Activated CD4-positive, alpha-beta T cell treated with anti-CD3 and anti-CD28 coated beads for 36 hours (primary cell): ENCODE measurements around the gene RPH3AL. TPM values are rescaled to one million over a fixed set of nuclear protein-coding genes. Genes with fewer than 3 reads are reported as not detected.

Experiments
- ATAC-seq: fragments of 200-7000 bp; cut with Tn5 transposase; one replicate; pipeline ENCODE4 v1.10.0; 2021; ENCODE audit warnings: mild to moderate bottlenecking, moderate library complexity
- CTCF ChIA-PET: fragments of 350-600 bp; sonication (Branson Sonifier 250); formaldehyde crosslinking; loops from one replicate; lab custom pipeline; 2021; ENCODE audit warnings: antibody characterized with exemption; lab: Charles Lee
- POLR2A ChIA-PET: fragments of 350-600 bp; sonication (Branson Sonifier 250); formaldehyde crosslinking; loops from one replicate; lab custom pipeline; 2021; ENCODE audit warnings: antibody characterized with exemption, inconsistent platforms; lab: Charles Lee
- DNase-seq: peaks from one replicate; pipeline ENCODE4 v3.0.0-alpha.2; 2020
- H3K27ac Mint-ChIP-seq: one replicate; pipeline ENCODE4 v1.8.0; 2021; ENCODE audit warnings: mixed read lengths
- H3K27me3 Mint-ChIP-seq: one replicate; pipeline ENCODE4 v1.8.0; 2021; ENCODE audit warnings: mixed read lengths
- H3K36me3 Mint-ChIP-seq: one replicate; pipeline ENCODE4 v1.8.0; 2021; ENCODE audit warnings: low read depth, mixed read lengths
- H3K4me1 Mint-ChIP-seq: one replicate; pipeline ENCODE4 v1.8.0; 2021; ENCODE audit warnings: mixed read lengths
- H3K4me3 Mint-ChIP-seq: one replicate; pipeline ENCODE4 v1.8.0; 2021; ENCODE audit warnings: mild to moderate bottlenecking, moderate library complexity, mixed read lengths
- H3K9me3 Mint-ChIP-seq: one replicate; pipeline ENCODE4 v1.8.0; 2021; ENCODE audit warnings: low read depth, mixed read lengths
- intact Hi-C, 2 experiments: fragments of 100-400 bp; cut with DNase I in 1 of 2; cut with micrococcal nuclease in 1 of 2; formaldehyde crosslinking; loops; one replicate each; pipeline versions ENCODE4 v1.14.2 to v1.15.1; 2022 to 2024; cut with DNase I, micrococcal nuclease
- total RNA-seq, 2 experiments: library from RNA; stranded (reverse); gene quantifications; one replicate each; pipeline ENCODE4 v1.2.3, GENCODE V29; 2021

RPH3AL gene
- total RNA-seq, 2 experiments from 2014 or later: 1.4 to 2.0 TPM

DNA sequence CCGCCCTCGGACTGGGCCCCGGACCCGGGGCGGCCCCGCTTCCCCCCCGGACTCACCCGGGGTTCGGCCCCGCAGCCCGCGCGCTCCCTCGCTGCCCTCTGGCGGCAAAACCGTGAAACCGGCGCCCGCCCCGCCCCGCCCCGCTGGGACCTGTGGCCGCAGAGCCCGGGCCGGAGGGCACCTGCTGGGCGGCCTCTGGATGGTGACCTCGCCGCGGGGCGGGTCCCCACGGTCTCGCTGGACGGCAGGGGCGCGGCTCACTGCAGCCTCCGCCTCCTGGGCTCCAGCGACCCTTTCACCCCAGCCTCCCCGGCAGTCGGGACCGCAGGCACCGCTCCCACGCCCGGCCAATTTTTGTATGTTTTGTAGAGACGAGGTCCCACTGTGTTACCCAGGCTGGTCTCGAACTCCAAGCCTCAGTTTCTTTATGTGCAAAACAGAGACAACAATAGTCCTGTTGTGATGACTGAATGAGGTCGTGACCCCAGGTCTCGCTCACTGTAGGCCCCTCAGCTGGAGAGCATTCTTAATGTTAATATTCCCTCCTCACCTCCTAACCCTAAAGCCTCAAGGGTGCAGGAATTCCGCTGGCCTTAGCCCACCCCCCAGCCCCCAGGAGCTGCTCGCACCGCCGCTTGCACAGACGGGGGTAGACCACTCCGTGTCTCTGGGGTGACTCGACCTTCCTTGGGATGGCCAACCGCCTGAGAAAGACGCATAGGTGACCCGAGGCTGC lies 33.7 kb upstream of the RPH3AL start:
- CTCF ChIA-PET: interaction anchor here (0.6 to 0.9 kb wide), 2 partner anchors 314 to 316 kb away, joined by 4 read pairs; no protein-coding TSS in a partner anchor
- ATAC-seq (peak; percentile 63), DNase-seq (peak; percentile 82)
- Mint-ChIP-seq H3K36me3 (no peaks in the 10 kb centered on the region), H3K4me3 (peak overlapping the region; percentile 70), H3K27me3 (peaks cover 15% of the 10 kb centered on the region), H3K4me1 (peaks cover 7% of the 10 kb centered on the region), H3K9me3 (no peaks in the 10 kb centered on the region), H3K27ac (no peak overlapping the region)
- POLR2A ChIA-PET: interaction anchor here (0.6 kb wide), 1 partner anchor 593 kb away, joined by 3 read pairs; the partner anchor contains the start of gene NXN
- intact Hi-C loops: loop anchor here in 1 of 2 experiments (1.0 to 10.0 kb wide), 3 partner anchors 23 to 318 kb away; no protein-coding TSS in a partner anchor

DNA sequence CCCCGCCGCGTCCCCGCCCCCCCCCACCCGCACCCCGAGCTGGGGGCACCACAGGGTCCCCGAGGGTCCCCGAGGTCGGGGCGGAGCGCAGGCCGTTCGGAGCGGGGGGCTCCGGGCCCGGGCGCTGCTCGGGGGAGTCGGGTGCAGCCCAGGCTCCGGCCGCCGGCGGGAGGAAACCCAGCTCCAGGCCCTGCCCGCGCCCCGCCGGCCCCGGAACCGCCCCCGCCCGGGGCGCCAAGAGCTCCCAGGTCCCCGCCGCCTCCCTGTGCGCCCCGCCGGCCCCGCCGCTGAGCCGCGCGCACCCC lies 33.2 kb upstream of the RPH3AL start:
- CTCF ChIA-PET: interaction anchor here (0.6 kb wide), 1 partner anchor 317 kb away, joined by 4 read pairs; no protein-coding TSS in a partner anchor
- H3K27me3 Mint-ChIP-seq: peaks cover 15% of the 10 kb centered on the region
- H3K4me3 Mint-ChIP-seq: no peak overlapping the region
- peaks cover 7% of the 10 kb centered on the region for H3K4me1 Mint-ChIP-seq
- DNase-seq (no peak), ATAC-seq (no peak)
- H3K9me3 Mint-ChIP-seq: no peaks in the 10 kb centered on the region
- intact Hi-C loops: loop anchor here in 1 of 2 experiments (1.0 to 10.0 kb wide), 3 partner anchors 24 to 319 kb away; no protein-coding TSS in a partner anchor
- no peak overlapping the region for H3K27ac Mint-ChIP-seq
- no peaks in the 10 kb centered on the region for H3K36me3 Mint-ChIP-seq
- POLR2A ChIA-PET: interaction anchor here (0.6 kb wide), 1 partner anchor 594 kb away, joined by 3 read pairs; the partner anchor contains the start of gene NXN

DNA sequence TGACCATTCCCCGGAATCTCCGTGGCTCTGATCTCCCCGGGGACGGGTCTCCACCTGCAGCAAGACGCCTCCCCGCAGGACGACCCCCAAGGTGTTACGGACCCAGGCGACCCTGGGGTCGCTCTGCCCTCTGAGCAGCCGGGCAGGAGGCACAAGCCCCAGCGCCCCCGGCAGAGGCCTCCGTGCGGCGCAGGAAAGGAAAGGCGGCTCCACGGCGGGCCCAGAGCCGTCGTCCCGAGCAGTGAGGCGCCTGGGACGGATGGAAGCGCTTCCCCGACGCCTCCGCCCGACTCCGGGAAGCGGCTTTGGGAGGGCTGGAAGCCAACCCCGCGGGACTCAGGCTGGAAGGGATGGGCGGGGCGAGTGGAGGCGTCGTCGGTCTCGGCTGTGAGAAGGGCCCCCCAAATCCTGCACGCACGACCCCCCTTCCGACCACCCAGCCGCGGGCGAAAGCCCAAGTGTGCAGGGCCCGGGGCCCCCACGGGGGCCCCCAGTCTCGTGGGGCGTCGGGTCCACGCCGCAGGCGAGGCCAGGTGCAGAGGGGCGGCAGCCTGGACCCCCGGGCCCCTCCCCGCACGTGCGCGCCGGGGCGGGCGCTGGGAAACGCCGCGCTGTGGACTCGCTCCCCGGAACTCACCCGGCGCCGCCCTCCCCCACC lies 32.7 kb upstream of the RPH3AL start:
- Mint-ChIP-seq H3K27ac (no peak overlapping the region), H3K4me1 (peaks cover 7% of the 10 kb centered on the region), H3K9me3 (no peaks in the 10 kb centered on the region), H3K4me3 (peak overlapping the region; percentile 54), H3K36me3 (no peaks in the 10 kb centered on the region), H3K27me3 (peaks cover 15% of the 10 kb centered on the region)
- ChIA-PET POLR2A (interaction anchor here (0.6 kb wide), 1 partner anchor 594 kb away, joined by 3 read pairs; the partner anchor contains the start of gene NXN), CTCF (interaction anchor here (0.6 kb wide), 1 partner anchor 317 kb away, joined by 4 read pairs; no protein-coding TSS in a partner anchor)
- DNase-seq: peak; percentile 44
- intact Hi-C loops: loop anchor here in 1 of 2 experiments (10.0 kb wide), 1 partner anchor 319 kb away; no protein-coding TSS in a partner anchor
- peak; percentile 52 for ATAC-seq

DNA sequence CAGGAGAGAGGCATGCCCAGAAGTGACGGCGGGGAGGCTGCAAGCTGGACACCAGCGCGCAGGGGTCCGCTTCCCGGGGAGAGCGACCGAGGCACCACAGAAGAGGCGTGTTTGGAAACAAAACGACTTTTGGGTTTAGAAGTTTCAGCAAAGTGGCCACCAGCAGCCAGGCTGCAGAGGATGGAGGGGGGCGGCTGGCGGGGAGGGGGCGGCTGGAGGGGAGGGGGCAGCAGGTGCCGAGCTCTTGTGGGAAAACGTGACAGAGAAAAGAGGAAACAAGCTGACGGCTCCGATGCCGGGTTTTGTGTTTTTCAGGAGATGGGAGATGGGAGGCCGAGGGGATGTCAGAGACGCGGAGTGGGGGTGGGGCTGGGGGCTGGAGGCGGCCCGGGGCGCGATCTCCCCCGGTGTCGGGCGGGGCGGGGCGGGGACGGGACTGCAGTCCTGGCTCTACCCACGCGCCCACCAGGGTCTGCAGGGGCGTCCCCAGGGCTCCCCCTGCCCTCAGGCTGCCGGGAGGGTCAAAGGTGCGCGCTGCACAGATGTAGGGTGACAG lies 32.1 kb upstream of the RPH3AL start:
- intact Hi-C loops: loop anchor here in 1 of 2 experiments (10.0 kb wide), 1 partner anchor 320 kb away; no protein-coding TSS in a partner anchor
- Mint-ChIP-seq H3K9me3 (no peaks in the 10 kb centered on the region), H3K4me3 (peak overlapping the region; percentile 54), H3K36me3 (no peaks in the 10 kb centered on the region), H3K27me3 (peaks cover 15% of the 10 kb centered on the region), H3K4me1 (peaks cover 7% of the 10 kb centered on the region), H3K27ac (no peak overlapping the region)
- peak; percentile 10 for ATAC-seq
- no peak for DNase-seq
- ChIA-PET POLR2A (no interaction called here), CTCF (no interaction called here)

DNA sequence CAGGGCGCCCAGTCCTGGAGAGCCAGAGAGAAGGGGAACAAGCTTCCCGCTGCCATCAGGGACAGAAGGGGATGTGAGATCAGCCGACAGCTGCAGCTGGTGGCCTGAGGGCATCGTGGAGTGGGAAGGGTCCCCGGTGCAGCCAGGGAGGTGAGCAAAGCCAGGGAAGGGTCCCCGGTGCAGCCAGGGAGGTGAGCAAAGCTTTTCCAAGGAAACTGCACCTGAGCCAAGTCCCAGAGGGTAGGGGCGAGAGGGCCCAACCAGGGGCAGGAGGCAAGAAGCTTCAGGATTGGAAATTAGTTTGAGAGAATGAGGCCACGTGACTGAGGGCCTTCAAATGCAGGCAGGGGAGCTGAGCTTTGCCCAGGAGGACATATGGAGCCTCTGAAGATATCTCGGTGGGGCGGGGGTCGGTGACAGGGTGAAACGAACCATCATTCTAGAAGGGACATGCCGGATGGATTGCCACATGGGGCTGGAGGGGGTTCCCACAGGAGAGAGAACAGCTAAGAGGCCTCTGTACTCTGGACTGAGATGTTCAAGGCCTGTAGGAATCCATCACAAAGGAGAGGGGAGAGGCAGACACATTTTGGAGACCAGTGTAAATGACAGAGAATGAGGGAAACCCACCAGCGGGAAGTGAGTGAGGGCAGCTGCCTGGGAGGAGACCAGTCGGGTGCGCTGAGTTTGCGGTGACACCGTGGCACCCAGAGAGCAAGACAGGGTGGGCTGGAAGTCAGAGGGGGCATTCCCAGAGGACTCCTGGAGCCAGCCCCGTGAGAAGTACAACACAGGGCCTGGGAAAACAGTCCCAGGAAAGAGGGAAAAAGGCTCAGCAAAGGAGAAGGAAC lies 31.4 kb upstream of the RPH3AL start:
- Mint-ChIP-seq H3K9me3 (no peaks in the 10 kb centered on the region), H3K4me3 (peak overlapping the region; percentile 26), H3K27me3 (peaks cover 15% of the 10 kb centered on the region), H3K36me3 (no peaks in the 10 kb centered on the region), H3K27ac (no peak overlapping the region), H3K4me1 (peaks cover 7% of the 10 kb centered on the region)
- ChIA-PET POLR2A (no interaction called here), CTCF (no interaction called here)
- intact Hi-C loops: loop anchor here in 1 of 2 experiments (10.0 kb wide), 1 partner anchor 321 kb away; no protein-coding TSS in a partner anchor
- DNase-seq: no peak
- ATAC-seq: no peak

DNA sequence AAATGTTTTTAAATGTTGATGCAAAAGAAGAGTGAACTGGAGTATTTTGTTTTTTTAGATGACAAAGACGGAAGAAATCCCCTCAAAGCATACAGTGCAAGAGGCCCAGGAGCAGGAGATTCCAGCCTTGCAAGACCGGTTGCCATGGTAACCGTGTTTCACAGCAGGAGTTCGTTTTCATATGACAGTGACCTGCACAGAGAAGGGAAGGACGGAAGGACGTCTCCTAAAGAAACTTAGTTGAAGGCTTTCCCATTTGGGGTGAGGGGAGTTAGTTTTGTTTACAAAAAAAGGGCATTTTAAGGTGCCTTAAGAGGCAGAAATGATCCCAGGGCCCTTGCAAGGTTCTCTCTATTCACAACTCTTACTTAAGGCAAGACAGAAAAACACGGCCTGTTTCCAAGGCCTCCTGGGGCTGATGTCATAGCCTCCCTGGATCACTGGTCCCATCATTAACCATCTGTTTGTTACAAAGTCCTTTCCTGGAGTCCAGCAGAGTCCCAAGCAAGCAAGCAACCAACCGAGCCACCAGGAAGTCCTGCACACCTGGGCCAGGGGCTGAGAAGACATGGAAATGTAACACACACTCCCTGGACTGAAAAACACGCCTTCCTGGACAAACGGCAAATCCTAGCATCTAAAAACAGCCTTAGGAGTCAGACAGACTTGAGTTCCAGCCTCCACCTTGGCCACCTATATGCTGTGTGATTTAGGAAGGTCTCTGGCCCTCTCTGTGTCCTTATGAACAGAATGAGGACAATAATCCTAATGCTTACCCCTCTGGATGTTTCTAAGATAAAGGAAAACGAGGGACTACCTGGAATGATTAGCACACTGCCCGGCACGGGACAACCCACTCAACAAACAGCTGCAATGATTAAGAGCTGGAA lies 30.3 kb upstream of the RPH3AL start:
- intact Hi-C loops: loop anchor here in 1 of 2 experiments (10.0 kb wide), 1 partner anchor 322 kb away; no protein-coding TSS in a partner anchor
- POLR2A ChIA-PET: interaction anchor here (0.7 kb wide), 1 partner anchor 62 kb away, joined by 3 read pairs; no protein-coding TSS in a partner anchor
- ATAC-seq: no peak
- Mint-ChIP-seq H3K4me1 (peaks cover 7% of the 10 kb centered on the region), H3K36me3 (no peaks in the 10 kb centered on the region), H3K9me3 (no peaks in the 10 kb centered on the region), H3K4me3 (no peak overlapping the region), H3K27ac (no peak overlapping the region), H3K27me3 (peaks cover 14% of the 10 kb centered on the region)
- DNase-seq: no peak
- CTCF ChIA-PET: interaction anchor here (0.6 kb wide), 1 partner anchor 10 kb away, joined by 4 read pairs; no protein-coding TSS in a partner anchor

DNA sequence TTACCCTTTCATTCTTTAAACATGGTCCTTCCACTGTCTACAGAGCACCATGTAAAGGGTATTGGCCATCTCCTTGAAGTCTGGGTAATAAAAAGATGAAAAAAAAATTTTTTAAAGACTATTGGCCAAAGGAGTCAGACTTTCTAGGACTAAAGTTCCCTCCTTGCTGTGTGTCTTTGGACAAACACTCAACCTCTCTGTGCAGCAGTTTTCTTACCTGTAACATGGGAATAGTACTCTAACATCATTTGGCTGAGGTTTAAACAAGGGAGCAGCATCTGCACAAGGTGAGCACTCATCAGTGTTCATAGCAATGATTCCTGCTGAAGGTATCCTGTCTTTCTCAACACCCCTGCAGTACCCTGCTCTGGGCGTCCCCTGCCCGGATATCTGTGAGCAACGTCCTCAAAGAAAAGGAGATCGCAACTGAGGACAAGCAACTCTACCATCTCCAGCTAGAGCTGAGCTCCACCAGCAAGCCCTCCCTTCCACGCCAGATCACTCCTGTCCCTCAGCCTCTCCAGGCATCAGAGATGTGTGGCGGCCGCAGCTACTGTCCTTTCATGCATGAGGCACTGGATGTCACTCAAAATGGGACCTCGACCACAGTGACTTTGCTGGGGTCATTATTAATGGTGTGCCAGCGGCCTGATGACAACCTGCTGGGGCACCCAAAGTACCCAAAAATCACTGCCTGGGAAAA lies 29.5 kb upstream of the RPH3AL start:
- ATAC-seq (no peak), DNase-seq (no peak)
- Mint-ChIP-seq H3K27me3 (peaks cover 10% of the 10 kb centered on the region), H3K9me3 (no peaks in the 10 kb centered on the region), H3K4me3 (no peak overlapping the region), H3K36me3 (no peaks in the 10 kb centered on the region), H3K4me1 (peaks cover 7% of the 10 kb centered on the region), H3K27ac (no peak overlapping the region)
- ChIA-PET POLR2A (interaction anchor here (0.7 kb wide), 1 partner anchor 61 kb away, joined by 3 read pairs; no protein-coding TSS in a partner anchor), CTCF (interaction anchor here (0.6 kb wide), 1 partner anchor 11 kb away, joined by 4 read pairs; no protein-coding TSS in a partner anchor)
- intact Hi-C loops: loop anchor here in 1 of 2 experiments (10.0 kb wide), 1 partner anchor 323 kb away; no protein-coding TSS in a partner anchor

DNA sequence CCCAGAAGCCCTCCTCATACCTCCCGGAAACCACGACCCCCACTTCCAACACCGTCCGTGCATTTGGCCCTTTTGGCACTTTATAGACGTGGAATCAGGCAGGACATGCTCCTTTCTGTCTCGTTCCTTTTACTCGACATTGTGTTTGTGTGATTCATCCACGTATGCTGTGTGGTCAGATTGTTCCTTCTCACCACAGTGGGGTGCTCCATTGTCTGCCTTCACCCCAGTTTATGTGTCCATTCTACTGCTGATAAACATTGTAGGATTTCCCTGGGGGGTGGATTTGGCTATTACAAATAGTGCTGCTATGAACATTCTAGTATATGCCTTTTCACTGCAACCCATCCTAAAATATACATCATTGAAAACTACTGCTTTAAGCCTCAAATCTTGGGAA lies 28.9 kb upstream of the RPH3AL start:
- DNase-seq: peak; percentile 14
- no peak for ATAC-seq
- ChIA-PET POLR2A (no interaction called here), CTCF (no interaction called here)
- no peaks in the 10 kb centered on the region for H3K9me3 Mint-ChIP-seq
- H3K4me1 Mint-ChIP-seq: peaks cover 4% of the 10 kb centered on the region
- no peaks in the 10 kb centered on the region for H3K36me3 Mint-ChIP-seq
- intact Hi-C loops: loop anchor here in 1 of 2 experiments (10.0 kb wide), 1 partner anchor 323 kb away; no protein-coding TSS in a partner anchor
- H3K27ac Mint-ChIP-seq: peak overlapping the region; percentile 3
- peaks cover 6% of the 10 kb centered on the region for H3K27me3 Mint-ChIP-seq
- no peak overlapping the region for H3K4me3 Mint-ChIP-seq
